GM19463 (cell line): ENCODE measurements around the gene SLC22A1.
"Not testable (repeated sequence)": the region's sequence is repeated elsewhere in the genome, so short reads cannot be mapped to it uniquely, and the experiment has no call there.

Source experiments
- ATAC-seq: cut with Tn5 transposase; IDR thresholded peaks from one replicate; pipeline ENCODE4 v1.9.1; 2021; ENCODE audit warnings: mild to moderate bottlenecking, moderate library complexity; ENCODE audit not compliant: unreplicated experiment

The SLC22A1 gene

DNA sequence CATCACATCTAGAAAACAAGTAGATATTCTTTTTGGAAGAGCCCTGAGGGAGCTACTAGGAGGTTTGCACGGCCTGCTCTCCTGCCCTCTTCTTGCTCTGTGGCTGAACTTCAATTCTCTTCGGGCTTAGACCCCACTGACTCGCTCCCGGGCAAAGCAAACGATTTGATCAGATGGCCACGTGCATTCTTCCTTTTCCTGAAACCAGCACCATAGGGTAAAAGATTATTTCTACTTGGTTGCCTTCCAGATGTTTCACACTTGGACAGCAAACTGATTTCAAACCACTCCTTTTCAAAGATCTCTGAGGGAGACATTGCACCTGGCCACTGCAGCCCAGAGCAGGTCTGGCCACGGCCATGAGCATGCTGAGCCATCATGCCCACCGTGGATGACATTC lies at the start of gene SLC22A1:
TSS of gene SLC22A1 (plus strand) at position 258 of the 400 bp plus-strand sequence. CDS start at position 379, 121 bp downstream.
- no peak for ATAC-seq

DNA sequence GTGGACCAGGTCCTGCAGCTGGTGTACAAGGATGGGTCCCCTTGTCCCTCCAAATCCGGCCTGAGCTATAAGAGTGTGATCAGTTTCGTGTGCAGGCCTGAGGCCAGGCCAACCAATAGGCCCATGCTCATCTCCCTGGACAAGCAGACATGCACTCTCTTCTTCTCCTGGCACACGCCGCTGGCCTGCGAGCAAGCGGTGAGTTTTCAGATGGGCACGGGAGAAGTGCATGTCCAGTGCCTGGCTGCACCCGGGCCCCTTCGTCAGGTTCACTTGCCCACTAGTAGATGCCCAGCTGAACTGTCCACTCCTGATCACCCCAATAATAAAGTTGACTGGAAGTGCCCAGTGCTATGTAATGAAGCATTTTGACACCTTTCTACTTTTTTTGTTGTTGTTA lies 48.3 kb upstream of the SLC22A1 start:
- ATAC-seq: no peak

DNA sequence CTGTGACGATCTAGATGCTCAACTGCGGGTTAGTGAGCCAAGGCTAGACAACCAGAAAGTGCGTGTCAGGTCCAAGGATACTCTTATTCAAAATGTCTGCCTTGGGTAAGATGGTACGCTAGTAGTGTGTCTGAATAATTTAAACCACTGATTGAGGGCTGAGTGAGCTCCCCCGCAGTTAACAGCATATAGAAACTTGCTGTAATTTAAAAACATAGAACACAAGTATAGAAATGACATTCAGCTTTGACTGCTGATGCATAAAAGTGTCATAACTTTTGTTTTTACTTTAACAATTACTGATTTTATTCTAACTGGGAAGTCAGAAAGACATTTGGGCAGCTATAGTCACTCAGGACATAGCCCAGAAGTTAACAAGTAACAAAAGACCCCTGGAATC lies 45.6 kb upstream of the SLC22A1 start:
- no peak for ATAC-seq

DNA sequence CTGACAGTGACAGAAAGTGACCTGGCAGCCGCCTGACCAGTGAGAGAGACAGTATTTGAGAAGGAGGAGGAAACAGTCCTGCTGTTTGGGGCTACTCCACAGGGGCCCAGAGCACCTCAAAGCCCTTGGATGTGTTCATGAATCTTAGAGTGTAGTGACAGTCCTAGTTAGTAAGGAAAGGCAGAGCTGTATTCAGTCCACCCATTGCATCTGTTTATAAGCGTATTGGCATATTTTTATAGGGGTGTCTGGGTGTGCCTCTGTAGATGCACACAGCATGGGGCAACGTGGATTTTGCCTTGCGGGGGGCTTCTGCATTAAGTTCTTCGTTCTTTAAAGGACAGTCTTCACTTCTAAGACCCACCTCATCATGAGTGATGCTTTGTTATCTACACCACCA lies 44.6 kb upstream of the SLC22A1 start:
- ATAC-seq: no peak

DNA sequence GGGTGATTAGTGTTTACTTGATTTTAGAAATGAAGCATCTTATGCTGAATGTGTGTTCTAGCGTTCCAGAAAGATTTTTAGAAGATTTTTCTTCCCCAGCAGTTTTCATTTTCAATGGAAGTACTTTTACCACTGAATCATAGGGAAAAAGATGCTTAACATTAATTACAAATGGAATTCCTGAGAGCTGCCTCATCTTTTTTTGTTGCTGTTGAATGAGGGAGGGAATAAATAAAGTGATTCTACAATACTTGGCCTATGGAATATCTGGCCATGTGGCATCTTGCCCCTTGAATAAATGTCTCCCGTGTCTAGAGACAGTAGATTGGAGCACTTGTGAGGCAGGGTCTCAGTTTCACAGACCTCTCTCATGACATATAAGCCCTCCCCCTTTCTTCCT lies 44.1 kb upstream of the SLC22A1 start:
- ATAC-seq: no peak

DNA sequence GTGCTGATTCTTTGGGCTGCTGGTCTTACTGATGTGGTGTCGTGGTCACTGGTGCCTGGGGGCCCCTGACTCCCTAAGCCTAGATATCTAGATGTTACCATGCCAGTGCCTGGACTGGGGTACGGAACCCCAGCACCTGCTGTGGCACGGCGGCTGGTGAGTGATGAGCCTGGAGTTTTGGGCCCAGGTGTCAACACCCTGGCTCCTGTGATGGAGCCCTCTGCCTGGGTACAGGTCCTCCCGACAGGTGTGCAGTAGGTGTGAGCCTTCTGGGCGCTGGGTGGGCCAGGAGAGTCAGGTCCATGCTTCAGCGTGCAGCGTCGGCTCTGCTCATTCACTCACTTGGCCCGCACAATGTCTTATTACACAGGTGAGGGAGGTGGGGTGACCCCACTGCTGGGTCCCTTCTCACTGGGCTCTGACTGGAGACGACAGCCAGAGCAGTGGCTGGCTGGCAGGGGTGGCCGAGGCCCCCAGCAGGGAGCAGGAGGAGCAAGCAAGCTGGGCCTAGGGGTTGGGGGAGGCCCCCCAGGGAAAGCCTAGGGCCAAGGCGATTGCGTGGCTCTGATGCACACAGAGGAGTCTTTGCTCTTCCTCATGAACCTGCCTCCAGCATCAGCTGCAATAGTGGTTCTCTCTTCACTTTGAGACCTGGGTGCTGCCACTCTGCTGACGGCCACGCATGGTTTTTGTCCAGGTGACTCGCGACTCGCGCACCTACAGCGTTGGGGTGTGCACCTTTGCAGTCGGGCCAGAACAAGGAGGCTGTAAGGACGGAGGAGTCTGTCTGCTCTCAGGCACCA lies 42.5 kb upstream of the SLC22A1 start:
- no peak for ATAC-seq

DNA sequence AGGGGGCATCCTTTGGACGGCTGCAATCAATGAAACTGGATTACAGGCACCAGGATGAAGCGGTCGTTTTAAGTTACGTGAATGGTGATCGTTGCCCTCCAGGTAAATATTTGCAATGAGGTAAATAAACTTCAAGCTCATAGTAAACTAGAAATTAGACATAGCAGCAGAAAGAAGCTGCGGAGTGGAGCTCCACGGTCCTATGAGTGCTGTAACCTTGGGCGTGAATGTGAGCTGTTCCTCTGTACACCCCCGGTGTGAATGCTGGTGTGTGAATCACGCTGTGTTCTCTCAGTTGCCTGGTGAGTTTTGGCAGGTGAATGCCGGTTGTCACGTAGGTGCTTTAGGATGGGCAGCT lies 42.0 kb upstream of the SLC22A1 start:
- ATAC-seq: no peak

DNA sequence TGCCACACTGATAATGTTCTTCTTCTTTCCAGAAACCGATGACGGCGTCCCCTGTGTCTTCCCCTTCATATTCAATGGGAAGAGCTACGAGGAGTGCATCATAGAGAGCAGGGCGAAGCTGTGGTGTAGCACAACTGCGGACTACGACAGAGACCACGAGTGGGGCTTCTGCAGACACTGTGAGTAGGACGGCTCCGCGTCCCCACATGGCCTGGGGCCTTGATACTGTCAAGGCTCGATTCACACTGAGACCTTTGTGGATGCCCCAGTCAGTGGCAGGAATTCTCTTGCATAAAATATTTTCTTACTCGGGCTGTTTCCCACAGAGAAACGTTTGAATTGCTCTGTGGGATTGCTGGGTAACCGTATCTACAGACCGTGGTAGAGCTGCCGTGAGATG lies 41.5 kb upstream of the SLC22A1 start:
- ATAC-seq: no peak

DNA sequence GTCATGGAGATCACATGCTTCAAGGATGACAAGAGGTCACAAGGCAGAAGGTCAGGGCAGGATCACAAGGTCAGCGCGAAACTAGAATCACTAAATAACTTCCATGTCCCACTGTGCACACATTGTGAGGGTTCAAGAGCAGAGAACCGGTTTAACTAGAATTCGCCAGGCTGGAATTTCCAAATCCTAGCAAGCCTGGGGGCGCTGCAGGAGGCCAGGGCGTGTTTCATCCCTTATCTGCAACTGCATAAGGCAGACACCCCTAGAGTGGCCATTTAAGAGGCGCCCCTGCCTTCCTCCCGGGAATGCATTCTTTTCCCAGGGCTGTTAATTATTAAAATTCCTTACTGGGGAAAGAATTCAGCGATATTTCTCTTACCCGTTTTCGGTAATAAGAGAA lies 40.2 kb upstream of the SLC22A1 start:
- no peak for ATAC-seq

DNA sequence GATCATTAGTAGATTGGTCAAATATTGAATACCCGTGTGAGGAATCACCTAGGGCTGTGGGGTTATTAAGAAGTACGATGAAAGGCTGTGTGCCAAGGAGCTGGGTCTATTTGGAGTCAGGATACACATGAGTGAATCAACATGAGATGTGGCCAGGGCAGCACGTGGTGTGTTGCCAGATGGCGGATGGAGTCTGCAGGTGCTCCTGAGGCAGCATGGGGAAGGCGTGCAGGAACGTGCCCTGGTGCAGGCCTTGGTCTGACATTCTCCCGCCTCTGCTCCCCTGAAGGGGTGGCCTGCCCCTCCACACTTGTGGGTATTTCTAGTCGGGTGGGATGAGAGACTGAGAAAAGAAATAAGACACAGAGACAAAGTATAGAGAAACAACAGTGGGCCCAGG lies 39.0 kb upstream of the SLC22A1 start:
- ATAC-seq: no peak

DNA sequence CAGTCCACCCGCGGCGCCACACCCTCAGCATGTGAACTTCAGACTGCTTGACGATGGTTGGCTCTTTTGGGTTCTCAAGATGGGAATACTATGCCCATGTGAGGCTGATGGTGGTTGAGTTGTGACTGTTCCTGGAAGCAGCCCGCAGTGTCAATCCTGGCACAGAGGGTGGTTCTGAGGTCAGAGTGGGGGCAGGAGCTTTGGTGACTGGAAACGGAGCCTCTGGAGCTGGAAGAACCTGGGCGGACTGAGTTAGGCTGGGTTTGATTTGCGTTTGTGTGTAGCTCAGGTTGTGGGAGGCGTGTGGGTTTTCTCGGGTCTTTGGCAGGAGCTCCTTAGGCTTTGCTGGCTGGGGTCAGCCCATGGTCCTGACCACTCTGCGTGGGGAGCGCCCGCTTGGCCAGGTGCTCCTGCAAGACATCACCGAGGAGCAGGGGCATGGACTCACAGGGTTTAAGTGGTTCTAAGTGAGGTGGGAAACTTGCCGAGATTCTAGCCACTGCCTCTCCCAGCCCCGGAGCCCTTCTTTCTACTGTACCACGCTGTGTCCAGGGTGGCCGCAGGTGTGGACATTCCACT lies 37.3 kb upstream of the SLC22A1 start:
- ATAC-seq: no peak

DNA sequence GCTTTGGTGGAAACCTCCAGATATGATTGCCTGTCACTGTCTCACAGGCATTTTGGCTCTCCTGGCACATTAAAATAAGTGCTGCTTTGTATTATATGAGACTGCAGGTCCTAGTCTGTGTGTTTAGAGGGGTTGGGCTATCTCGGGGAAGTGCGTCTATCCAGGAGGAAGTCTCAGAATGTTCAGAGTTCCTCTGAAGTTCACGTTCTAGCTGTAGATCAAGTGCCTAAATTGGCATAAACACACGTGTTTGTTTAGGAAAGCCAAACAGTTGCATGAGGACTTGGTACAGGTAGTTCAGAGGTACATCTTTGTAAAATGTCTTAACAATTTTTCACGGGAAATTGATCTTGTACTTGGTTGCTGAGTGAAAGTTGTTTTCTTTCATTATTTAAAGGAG lies 36.4 kb upstream of the SLC22A1 start:
- ATAC-seq: no peak

DNA sequence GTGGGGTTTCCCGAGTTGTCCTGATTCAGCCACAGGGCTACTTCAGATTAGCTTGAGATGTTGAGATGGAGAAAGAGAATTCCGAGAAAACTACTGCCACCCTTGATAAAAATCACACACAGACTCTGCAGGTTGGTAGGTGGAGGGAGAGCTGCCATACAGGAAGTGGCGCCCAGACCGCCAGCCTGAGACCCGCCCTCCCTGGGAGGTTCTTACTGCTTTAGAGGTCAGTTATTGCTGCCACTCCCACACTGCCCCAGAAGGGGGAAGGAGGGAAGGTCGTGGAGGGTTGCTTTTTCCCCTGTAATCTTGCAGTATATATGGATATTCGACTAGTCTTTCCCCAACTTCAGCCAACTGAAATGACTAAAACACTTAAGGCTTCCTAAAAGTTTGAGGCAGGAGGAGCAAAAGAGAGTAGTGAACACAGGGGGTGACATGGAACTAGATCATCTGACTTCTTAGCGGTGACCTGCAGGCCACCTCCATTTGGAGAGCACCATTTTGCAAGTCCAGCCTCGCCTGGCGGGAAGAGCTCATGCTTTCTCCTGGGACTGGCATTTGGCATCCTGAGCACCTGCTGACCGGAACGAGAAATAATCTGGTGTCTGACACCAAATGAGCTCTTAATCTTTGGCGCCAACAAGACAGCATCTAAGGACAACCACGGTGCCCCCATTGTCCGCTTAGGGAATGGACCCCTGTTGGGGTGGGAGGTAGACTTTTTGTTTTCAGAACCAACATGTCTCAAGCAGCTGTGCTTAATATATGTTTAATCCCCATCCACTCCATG lies 35.7 kb upstream of the SLC22A1 start:
- ATAC-seq: no peak

DNA sequence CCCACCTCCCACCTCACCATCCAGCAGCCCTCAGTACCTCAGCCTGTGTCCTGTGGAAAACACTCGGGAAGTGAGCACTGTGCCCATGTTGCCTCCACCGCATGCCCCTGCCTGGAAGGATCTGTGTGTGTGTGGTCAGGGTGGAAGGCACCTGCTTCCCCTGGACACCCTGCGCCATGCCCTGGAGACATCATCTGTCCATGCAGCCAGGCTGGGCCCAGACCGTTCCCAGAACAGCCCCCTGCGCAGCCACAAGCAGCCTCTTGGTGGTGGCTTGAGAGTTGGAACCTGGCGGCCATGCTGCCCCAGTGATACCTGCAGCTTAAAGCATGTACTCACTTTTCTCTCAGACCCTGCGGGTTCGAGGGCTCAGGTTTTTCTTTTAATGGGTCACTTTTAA lies 34.9 kb upstream of the SLC22A1 start:
- ATAC-seq: no peak

DNA sequence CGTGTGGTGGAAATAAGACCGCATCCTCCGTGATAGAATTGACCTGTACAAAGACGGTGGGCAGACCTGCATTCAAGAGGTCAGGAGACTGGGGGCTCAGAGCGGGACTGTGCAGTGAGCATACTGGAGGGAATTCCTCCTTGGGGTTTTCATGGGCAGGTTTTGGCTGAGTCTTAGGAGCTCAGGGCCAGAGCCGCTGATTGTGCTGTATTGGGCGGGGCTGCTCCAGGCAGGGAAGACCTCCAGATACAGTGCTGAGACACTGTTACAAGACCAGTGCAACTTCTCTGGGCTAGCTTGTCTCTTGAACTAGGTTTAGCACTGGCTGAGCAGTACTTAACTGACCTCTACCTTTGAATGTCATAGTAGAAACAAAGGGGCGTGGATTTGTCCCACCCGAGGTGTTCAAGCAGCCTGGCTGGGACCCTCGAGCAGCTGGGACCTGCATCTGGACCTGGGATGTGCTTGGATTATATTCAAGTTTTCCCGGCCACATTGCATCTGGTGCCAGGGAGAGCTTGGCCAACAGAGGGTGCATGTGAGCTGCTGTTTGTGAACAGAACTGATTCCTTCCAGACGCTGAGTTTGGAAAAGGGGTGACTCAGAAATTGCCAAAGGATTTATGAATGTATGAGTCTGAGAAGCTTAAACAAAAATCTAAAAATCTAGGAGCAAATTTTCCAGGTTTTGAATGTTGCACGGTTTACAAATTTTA lies 33.4 kb upstream of the SLC22A1 start:
- ATAC-seq: no peak

DNA sequence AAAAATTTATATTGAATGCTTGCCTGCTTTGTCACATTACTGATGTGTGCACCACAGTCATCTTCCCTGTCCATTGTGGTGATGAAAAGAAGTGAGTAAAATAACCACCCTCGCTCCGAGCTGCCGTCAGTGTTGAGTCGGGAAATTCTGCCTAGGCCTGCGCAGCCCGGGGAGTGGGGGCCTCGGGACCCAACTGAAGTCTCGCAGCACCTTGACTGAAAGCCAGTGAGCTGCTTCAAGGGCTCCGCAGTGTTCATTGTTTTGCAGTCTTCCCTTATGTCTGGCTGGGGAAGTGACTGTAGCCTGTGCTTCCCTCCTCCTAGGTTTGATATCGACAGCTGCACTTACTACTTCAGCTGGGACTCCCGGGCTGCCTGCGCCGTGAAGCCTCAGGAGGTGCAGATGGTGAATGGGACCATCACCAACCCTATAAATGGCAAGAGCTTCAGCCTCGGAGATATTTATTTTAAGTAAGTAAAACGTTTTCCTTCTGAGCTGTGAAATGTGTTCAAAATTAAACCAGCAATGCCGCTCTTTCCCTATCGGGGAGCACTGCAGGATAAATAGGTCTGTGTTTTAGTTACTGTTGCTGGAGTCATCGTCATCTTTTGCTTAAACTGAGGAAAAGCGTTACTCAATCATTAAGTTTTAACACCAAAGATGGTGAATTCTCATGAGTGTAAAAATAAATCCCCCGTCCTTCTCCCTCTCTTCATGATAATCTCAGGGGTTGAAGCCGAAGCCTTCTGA lies 32.7 kb upstream of the SLC22A1 start:
- no peak for ATAC-seq

DNA sequence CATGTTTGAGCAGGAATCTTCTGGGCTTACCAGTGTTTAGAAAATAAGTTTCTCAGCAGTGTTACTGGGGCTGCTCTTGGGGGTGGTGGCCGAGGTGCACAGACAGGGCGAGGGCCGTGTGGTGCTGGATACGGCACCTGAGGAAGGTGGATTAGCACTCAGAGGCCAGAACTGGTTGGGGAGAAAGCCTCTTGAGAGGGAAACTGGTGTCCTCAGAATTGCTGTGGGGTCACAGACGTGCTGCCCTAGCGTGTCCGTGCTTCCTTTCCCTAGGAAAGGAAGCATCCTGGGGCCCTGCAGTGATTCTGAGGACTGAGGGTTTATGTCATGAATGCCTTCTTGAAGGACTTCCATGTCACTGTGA lies 32.1 kb upstream of the SLC22A1 start:
- ATAC-seq: no peak

DNA sequence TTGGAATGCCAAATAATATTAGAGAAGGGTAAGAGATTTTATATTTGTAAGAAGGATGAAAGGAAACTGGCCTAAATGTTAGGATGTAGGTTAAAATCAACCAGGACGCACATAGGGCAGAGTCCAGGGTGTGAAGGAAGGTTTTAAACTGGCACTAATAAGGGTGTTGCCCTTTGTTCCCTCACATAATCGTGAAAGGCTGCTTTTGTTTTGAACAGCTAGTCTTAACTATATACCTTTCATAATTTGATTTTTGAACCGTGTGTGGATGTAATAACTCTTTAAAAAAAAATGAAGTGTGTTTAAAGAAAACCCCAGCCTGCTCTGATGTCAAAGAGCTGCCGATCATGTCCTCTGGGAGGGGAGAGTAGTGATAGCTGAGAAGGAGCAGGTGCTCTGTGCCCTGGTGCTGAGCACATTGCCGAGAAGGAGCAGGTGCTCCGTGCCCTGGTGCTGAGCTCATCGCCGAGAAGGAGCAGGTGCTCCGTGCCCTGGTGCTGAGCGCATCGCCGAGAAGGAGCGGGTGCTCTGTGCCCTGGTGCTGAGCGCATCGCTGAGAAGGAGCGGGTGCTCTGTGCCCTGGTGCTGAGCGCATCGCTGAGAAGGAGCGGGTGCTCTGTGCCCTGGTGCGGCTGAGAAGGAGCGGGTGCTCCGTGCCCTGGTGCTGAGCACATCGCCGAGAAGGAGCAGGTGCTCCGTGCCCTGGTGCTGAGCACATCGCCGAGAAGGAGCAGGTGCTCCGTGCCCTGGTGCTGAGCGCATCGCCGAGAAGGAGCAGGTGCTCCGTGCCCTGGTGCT lies 31.0 kb upstream of the SLC22A1 start:
- ATAC-seq: not testable (repeated sequence)

DNA sequence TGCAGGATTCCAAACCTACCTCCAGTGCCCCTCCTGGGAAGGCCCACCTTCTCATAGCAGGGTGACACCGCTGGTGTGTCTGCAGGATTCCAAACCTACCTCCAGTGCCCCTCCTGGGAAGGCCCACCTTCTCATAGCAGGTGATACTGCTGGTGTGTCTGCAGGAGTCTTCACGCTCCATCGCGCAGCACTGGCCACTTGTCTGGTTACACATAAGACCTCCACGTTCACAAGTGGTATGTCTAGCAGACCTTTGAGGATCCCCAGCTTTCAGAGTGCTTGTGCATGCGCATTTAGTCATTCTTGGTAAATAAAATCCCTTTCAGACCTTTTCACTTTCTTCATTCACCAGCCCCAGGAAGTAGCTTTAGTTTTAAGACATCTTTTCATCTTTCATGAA lies 29.4 kb upstream of the SLC22A1 start:
- ATAC-seq: not testable (repeated sequence)

DNA sequence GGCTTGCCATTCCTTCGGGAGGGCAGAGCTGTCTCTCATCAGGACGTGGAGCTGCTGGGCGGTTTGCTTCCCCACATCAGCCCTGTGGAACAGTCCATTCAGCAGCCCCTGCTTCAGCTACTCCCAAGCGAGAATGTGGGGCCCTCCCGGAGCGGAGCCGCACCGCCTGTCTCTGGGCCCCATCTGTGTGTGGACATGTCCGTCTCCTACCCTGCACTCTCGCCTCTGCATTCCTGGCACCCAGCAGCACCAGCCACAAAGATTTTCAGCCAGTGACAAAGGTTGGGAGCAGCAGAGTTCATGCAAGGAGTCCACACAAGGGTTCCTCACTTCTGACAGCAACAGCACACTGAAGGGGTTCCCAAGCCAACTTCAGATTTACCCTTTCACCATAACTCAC lies 29.0 kb upstream of the SLC22A1 start:
- no peak for ATAC-seq
